NCI-H1417 treated with DMSO at 0.1 percent for 48 hours (cell line): ENCODE measurements around the gene ART3.
A peak's percentile ranks its signal among the peaks of the same experiment; 100 is the strongest.

Source experiments
- DNase-seq: peaks from one replicate; lab custom pipeline; 2025; lab: John Stamatoyannopoulos, UW

The ART3 gene

GRCh38 chr4:76072760-76073159 lies 1.7 kb upstream of the ART3 start:
- DNase-seq = no peak

- no peak for DNase-seq
Observed at GRCh38 chr4:76074993-76075600, 588 bp downstream of the ART3 start.

GRCh38 chr4:76078033-76078613 lies 3.6 kb downstream of the ART3 start:
- no peak for DNase-seq

- DNase-seq = no peak
Observed at GRCh38 chr4:76083386-76083988, 9.0 kb downstream of the ART3 start.

- DNase-seq = no peak
Observed at GRCh38 chr4:76084542-76084941, 10.0 kb downstream of the ART3 start.

- DNase-seq = peak; percentile 9
Observed at GRCh38 chr4:76087007-76087769, 12.7 kb downstream of the ART3 start.

- DNase-seq = no peak
Observed at GRCh38 chr4:76088719-76089118, 14.2 kb downstream of the ART3 start.

GRCh38 chr4:76090241-76090691 lies 15.8 kb downstream of the ART3 start:
- DNase-seq = no peak

GRCh38 chr4:76091052-76091451 lies 16.5 kb downstream of the ART3 start:
- DNase-seq = no peak

- DNase-seq = no peak
Observed at GRCh38 chr4:76095568-76095967, 21.1 kb downstream of the ART3 start.

GRCh38 chr4:76096076-76096475 lies 21.6 kb downstream of the ART3 start:
- DNase-seq = no peak

- no peak for DNase-seq
Observed at GRCh38 chr4:76105652-76106051, 31.1 kb downstream of the ART3 start.

GRCh38 chr4:76106442-76106841 lies 31.9 kb downstream of the ART3 start:
- no peak for DNase-seq

GRCh38 chr4:76108467-76109181 lies 34.1 kb downstream of the ART3 start:
- DNase-seq = no peak

- no peak for DNase-seq
Observed at GRCh38 chr4:76116821-76117220, 42.3 kb downstream of the ART3 start.

- no peak for DNase-seq
Observed at GRCh38 chr4:76117536-76117935, 43.0 kb downstream of the ART3 start.

- no peak for DNase-seq
Observed at GRCh38 chr4:76120199-76120598, 45.7 kb downstream of the ART3 start.

- no peak for DNase-seq
Observed at GRCh38 chr4:76125816-76126215, 51.3 kb downstream of the ART3 start.

- no peak for DNase-seq
Observed at GRCh38 chr4:76127754-76128153, 53.2 kb downstream of the ART3 start.

- DNase-seq = no peak
Observed at GRCh38 chr4:76141241-76141640, 66.7 kb downstream of the ART3 start.

GRCh38 chr4:76144546-76144945 lies 70.0 kb downstream of the ART3 start:
- DNase-seq = no peak

GRCh38 chr4:76147454-76148141 lies 73.1 kb downstream of the ART3 start:
- no peak for DNase-seq
